DMS79 treated with DMSO at 0.1 percent for 48 hours (cell line): ENCODE measurements around the gene SET.
"Not testable (repeated sequence)": the region's sequence is repeated elsewhere in the genome, so short reads cannot be mapped to it uniquely, and the experiment has no call there.

Experiments used
- DNase-seq: peaks from one replicate; lab custom pipeline; 2025; lab: John Stamatoyannopoulos, UW

The SET gene

DNA sequence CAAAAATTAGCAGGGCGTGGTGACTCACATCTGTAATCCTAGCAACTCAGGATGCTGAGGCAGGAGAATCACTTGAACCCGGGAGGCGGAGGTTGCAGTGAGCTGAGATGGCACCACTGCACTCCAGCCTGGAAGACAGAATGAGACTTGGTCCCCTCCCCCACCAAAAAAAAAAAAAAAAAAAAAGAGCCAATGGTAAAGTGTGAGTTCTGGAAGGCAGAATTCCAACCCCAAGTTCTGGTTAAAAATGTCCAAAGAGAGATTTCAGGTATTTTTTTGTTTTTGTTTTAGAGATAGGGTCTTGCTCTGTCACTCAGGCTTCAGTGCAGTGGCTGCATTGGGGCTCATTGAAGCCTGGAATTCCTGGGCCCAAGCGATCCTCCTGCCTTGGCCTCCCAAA lies 1.6 kb upstream of the SET start:
- DNase-seq: no peak

DNA sequence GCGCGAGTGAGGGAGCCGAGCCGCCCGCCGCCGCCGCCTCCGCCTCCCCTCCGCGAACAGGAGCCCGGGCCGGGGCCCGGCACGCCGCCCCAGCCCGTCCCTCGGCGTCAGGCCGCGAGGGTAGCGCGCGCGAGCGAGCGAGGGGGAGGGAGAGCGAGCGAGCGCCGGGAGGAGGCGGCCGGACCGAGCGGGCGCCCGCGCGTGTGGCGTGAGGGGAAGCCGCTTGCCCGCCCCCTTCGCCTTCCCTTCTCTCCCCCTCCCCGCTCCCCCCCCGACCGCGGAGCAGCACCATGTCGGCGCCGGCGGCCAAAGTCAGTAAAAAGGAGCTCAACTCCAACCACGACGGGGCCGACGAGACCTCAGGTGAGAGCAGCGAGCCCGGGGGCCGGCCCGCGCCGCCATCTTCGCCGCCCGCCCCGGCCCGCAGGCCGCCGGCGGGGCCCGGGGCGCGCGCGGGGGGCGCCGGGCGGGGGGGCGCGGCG lies 312 bp downstream of the SET start:
- no peak for DNase-seq

DNA sequence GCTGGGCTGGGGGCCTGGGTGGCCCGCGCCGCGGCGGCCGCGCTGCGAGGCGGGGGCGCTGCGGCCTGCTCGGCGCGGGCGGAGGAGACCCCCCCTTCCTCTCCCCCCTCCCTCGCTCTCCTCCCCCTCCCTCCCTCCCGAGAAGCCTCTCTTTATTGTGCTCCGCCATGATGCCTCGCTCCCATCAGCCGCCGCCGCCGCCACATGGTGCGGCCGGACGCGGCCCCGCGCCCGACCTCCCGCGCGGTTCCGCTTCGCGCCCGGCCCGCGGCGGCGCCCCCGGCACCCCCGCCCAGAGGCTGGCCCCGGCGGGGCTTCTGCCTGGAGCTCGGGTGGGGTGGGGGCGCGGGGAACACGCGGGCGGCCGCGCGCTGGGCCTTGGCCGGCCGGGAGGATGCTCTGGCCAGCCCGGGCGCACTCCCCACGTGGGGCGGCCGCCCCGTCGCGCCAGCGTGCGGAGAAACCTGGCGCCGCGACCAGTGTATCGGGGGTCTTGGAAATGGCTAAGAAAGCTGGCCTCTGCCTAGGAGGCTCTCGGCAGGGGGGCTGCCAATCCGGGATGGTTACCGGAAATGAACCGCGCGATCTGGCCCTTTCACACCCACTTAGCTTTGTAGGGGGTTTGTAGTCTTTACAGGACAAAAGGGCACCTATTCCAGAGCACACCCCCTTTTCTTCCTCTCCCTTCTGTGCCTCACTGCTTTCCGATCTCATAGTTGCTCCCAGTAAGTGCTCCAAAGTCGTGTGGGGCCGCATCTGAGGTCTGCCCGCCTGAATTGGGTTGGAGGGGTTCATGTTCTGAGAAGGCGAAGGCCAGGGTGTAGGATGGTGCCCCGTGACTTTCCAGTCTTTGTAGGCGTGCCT lies 1.0 kb downstream of the SET start:
- DNase-seq: peak; percentile 43

DNA sequence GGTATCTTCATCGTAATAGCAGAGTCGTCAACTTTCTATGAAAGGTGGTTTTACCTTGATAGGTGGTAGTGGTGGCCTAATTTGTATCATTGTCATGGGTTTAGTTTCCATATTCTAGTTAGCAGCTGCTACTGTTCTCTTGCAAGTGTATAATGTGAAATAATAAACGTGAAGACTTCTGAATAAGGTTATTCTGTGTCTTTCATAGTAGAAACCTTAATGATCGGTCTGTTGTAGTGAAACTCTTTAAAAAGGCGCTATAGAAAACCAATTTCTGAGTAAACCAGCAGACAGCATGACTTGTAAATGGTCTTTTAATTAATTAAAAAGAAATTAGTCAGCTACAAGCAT lies 1.6 kb downstream of the SET start:
- no peak for DNase-seq

DNA sequence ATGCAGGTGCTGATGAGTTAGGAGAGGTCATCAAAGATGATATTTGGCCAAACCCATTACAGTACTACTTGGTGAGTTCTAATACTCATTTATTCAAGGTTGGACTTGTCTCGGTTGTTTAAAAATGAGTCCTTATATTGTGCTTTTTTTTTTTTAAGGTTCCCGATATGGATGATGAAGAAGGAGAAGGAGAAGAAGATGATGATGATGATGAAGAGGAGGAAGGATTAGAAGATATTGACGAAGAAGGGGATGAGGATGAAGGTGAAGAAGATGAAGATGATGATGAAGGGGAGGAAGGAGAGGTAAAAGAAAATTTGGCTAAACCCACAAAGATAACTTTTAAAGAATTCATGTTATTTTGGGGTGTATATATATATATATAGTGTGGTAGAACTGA lies 4.7 kb downstream of the SET start:
- not testable (repeated sequence) for DNase-seq

DNA sequence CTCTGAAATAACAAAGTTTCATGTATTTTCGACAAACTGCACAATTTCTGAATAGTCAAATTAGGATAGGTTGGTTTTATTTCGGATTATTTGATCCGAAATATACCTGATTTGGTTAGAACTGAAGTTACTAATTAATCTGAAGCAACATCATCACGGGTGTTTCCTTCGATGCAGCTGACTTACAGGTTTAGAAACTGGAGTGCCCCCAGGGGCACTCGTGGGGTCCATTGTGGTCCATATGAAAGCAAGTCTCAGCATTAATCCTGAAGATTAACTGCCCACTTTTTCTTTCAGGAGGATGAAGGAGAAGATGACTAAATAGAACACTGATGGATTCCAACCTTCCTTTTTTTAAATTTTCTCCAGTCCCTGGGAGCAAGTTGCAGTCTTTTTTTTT lies 5.3 kb downstream of the SET start:
- DNase-seq: no peak

DNA sequence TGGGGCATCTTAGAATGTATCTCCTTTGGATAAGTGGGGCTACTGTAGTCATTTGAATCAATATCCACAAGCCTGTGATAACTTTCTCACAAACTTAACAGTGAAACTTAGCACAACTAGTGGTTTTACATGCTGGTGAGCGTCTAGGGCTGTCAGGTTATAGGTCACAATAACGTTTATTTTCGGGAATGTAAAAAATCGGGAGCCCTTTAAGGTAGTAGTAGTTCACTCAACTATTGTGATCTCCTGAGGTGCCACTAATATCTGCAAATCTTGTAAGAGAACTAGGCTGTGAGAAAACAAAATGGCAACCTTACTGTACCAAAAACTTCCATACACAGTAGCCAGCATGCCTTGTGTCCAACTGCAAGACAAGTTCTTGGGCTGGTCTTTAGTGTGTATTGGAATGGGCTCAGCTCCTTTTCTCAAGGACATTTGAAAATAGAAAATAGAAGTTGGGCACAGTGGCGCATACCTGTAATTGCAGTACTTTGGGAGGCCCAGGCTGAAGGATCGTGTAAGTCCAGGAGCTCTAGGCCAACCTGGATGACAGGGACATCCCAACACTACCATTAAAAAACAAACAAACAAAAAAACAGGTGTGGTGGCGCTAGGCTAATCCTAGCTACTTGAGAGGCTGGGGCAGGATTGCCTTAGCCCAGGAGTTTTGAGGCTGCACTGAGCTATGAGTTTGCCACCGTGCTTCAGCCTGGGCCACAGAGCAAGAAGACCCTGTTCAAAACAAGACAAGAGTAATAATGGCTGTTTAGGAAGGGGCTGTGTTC lies 8.1 kb downstream of the SET start:
- DNase-seq: no peak

DNA sequence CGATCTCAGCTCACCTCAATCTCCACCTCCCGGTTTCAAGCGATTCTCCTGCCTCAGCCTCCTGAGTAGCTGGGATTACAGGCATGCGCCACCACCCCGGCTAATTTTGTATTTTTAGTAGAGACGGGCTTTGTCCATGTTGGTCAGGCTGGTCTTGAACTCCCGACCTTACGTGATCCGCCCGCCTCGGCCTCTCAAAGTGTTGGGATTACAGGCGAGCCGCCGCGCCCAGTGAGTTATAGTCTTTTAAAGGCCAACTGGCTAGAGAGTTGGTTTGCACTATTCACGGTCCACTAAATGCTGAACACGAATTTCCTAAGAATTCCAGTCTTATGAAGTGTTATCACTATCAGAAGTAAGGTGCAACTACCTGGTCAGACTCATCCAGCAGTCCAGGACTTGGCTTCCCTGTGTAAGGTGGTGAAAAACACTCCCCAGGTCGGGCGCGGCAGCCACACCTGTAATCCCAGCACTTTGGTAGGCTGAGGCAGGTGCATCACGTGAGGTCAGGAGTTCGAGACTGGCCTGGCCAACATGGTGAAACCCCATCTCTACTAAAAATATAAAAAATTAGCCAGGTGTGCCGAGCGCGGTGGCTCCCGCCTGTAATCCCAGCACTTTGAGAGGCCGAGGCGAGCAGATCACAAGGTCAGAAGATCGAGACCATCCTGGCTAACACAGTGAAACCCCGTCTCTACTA lies 10.2 kb downstream of the SET start:
- not testable (repeated sequence) for DNase-seq

DNA sequence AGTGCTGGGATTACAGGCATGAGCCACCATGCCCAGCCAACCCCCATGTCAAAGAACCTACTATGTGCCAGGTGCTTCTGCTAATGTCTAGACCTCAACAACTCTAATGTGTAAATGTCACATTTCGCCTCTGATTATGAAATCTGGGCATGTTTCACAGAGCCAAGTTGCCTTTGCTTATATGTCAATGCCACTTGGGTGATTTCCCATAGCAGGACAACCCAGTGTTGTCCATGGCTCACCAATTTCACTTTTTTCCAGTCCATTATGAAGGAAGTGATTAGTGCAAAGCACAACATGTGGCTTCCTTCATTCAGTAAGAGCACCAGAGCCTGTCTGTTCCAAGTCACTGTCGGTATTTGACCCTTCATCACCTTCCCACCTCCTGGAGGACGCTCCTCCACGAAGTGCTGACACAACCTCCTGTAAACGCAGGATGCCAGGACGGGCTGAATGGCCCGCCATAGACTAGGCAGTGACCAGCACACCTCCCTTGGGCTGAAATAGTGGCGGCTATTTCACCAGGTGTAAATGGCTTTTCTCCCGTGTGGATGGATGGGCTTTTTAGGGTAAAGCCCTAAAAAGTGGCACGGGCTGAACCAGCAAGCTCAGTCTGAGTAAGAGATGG lies 12.3 kb downstream of the SET start:
- DNase-seq: no peak

DNA sequence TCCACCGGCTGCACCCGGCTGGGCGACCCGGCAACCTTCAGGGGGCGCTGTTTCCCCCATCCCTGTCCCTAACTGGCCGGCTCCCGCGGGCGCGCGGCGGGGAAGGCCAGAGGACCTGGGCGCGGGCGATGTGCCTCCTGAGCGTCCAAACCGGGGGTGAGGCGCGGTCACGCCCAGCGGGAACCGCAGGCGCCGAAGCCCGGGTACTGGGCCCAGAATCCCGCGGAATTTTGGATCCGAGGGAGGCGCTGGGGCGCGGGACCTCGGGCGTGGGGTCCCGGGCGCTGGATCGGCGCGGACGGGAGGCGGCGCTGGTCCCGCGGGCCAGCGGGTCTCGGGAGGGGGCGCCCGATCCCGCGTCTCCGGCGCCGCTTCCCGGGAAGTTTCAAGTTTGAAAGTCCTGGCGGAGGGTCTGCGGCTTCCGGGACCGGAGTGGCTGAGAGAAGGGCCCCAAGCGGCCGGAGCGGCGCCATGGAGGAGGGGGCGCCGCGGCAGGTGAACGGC lies 13.5 kb downstream of the SET start, which contains the start of gene PKN3:
Gene PKN3 (plus strand): TSS at position 59 of the 504 bp plus-strand sequence. CDS start 413 bp downstream, at position 472.
- DNase-seq: peak; percentile 73

DNA sequence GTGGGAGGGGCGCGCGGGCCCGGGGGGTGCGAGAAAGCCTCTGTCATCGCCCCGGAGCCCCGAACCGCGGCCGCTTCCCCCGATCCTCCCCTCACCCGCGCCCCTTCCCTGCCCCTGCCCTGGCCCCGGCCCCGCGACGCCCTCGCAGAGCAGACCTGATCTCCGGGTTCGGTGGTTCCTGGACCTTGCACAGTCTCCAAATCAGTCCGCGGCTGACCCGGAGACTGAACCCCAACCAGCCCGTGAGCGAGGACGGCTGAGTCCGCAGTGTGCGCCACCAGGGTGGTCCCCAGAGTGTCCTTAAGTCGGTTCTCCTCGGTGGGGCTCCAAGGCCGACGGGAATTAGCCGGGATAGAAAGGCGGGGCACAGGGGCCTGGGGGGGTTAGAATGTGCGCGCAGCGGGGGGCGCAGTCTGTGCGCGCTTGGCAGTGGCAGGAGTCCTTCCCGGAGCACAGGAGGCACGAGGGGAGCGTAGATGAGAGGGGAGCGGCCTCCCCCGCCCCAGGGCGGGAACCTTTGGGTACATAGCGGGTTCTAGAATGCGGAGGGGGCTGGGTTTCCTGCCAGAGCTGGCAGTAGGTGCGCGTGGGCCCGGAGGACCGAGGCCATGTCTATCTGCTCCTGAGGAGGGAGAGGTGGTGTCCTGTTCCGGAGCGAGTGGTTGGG lies 14.1 kb downstream of the SET start:
- peak; percentile 51 for DNase-seq

DNA sequence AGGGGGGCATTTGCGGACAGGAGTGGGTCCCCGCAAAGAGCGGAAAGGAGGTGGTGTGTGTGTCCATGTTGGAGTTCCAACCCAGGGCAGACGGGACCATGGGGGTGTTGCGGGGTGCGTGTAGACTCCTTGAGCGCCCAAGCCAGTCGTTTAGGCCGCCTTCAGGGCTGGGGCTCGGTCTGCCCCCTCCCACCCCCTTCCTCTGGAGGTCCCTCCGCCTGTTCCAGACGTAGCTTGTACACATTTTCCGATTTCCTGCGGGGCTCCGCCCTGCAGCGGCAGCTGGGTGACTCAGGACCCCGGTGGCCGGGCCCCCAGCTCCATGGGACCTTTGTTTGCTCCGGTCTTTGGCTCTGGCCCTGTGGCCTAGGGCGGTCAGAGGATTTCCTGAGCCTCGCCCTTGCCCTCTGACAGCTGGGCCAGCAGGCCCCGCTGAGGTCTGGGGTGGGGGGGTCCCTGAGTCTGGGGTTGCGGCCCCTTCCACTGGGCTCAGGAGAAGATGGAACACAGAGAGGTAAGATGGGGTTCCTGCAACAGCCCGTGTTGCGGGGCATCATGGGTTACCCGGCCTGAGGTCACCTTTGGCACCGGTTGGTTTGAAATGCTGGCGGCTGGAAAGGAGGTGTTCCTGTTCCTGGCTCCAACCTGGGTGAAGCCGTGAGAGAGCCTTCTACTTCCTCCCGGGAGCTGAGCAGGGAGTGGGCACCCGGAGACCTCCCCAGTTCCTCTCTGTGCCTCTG lies 14.8 kb downstream of the SET start:
- DNase-seq: no peak

DNA sequence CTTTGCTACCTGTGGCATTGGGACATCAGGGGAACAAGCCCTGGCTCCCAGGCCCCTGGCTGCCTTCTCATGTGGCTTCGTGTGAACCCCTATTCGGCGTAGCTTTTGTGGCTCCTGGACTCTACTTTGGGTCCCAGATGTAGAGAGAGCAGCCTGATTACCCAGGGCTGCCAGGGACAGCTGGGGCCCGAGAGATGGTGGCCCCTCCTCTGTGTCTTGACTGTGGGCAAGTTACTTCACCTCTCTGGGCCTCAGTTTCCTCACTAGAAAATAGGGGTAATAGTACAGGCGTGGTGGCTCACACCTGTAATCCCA lies 15.3 kb downstream of the SET start:
- no peak for DNase-seq

DNA sequence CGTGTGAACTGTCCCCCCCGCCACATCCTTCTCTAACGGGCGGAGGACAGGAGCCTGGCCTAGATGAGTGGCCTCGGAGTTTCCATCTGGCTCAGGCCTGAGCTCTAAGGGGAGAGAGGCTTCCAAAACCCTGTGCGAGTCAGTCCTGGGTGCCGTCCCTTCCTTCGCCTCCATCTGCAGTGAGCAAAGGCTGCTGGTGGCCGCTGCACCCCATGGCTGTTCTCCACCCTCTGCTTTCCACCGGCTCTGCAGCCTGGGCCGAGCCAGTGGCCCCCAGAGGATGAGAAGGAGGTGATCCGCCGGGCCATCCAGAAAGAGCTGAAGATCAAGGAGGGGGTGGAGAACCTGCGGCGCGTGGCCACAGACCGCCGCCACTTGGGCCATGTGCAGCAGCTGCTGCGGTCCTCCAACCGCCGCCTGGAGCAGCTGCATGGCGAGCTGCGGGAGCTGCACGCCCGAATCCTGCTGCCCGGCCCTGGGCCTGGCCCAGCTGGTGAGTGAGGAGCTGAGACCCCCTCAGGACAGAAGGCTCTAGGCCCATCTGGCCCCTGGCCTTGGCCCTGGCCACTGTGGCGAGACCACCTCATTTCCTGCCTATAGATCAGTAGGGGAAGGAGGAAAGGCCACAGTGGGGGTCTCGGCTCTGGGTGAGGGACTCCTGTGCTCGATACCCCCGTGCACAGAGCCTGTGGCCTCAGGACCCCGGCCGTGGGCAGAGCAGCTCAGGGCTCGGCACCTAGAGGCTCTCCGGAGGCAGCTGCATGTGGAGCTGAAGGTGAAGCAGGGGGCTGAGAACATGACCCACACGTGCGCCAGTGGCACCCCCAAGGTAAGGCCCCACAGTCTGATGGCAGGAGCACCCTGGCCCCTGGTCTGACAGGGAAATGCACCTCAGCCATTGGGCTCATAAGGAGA lies 16.3 kb downstream of the SET start:
- DNase-seq: no peak

DNA sequence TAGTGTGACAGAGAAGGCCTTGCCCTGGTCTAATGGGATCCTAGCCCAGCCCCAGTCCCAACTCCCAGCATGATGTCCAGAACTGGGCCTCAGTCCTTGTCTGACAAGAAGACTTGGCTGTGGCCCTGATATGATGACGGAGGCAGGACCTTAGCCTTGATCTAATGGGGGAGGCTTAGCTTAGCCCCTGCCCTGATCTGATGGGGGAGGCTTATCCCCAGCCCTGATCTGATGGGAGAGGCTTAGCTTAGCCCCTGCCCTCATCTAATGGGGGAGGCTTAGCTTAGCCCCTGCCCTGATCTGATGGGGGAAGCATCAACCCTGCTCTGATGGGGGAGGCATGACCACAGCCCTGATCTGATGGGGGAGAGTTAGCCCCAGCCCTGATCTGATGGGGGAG lies 17.0 kb downstream of the SET start:
- DNase-seq: no peak

DNA sequence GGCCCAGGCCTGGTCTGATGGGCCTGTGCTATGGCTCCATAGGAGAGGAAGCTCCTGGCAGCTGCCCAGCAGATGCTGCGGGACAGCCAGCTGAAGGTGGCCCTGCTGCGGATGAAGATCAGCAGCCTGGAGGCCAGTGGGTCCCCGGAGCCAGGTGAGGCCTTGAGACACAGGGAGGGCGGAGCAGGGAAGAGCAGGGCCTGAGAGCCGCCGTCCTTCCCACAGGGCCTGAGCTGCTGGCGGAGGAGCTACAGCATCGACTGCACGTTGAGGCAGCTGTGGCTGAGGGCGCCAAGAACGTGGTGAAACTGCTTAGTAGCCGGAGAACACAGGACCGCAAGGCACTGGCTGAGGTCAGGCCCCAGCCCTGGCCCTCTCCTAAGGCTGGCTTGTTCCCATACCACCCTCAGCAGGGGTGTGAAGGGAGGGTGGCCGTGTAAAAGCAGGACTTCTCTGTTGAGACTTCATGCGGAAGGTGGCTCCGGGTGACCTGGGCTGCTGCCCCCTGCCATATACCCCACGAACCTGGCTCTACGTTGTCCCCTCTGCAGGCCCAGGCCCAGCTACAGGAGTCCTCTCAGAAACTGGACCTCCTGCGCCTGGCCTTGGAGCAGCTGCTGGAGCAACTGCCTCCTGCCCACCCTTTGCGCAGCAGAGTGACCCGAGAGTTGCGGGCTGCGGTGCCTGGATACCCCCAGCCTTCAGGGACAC lies 17.8 kb downstream of the SET start:
- DNase-seq: no peak

DNA sequence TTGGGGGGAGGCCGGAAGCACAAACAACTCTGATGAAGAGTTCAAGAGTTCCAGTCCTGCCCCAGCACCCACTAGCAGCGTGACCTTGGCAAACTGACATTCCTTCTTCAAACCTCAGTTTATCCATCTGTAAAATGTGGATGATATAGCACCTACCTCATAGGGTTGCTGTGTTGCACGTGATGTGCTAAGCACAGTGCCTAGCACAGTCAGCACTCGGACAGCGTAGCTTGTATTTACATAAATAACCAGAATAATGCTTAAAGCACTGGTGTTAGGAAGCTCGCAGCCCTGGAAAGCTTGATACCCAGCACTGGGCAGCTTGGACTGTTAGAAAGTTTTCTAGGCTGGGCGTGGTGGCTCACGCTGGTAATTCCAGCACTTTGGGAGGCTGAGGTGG lies 18.4 kb downstream of the SET start:
- no peak for DNase-seq

DNA sequence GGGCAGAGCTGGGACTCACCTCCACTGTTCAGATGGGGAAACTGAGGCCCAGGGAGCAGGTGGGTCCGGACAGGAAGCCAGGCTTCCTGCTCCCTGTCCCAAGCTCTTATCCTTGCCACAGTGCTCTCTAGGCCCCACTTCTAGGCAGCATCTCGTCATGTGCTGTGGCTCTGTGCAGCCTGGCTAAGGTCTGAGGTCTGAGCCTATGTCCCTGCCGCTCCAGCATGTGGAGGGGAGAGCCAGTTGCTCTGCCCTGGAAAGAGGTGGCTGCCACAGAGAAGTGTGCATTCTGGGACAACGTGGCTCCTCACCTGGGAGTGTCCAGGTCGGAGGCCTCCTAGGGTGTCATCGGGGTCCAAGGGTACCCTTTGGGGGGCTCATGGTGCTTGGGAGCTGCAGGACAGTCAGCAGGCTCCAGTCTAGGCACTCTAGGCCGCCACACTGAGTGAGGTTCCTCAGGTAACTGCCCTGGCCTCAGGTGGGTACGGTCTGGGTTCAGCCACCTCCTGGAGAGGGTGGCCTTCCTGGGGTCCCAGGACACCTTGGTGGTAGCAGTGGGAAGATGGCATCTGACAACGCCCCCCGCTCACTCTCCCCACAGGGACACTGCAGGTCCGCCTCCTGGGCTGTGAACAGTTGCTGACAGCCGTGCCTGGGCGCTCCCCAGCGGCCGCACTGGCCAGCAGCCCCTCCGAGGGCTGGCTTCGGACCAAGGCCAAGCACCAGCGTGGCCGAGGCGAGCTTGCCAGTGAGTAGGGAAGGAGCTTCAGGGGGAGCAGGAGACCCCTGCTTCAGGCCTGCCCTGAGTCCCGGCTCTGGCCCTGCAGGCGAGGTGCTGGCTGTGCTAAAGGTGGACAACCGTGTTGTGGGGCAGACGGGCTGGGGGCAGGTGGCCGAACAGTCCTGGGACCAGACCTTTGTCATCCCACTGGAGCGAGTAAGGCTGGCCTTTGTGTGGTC lies 23.7 kb downstream of the SET start:
- no peak for DNase-seq
